H1 (cell line): Measurements from ENCODE around the gene KLHDC8A. TPM values are rescaled to one million over a fixed set of nuclear protein-coding genes. Genes with fewer than 3 reads are reported as not detected.
A peak's percentile ranks its signal among the peaks of the same experiment; 100 is the strongest.

Experiments
- CTCF ChIA-PET: fragments of 300-600 bp; sonication (Branson Sonifier 250); formaldehyde crosslinking; loops from one replicate; lab custom pipeline; 2021; ENCODE audit not compliant: partially characterized antibody; lab: Charles Lee
- POLR2A ChIA-PET: fragments of 300-600 bp; sonication (Branson Sonifier 250); formaldehyde crosslinking; loops from one replicate; lab custom pipeline; 2021; ENCODE audit warnings: inconsistent platforms; ENCODE audit not compliant: partially characterized antibody; lab: Charles Lee
- DNase-seq, 2 experiments: peaks; one replicate each; pipeline versions ENCODE4 v3.0.0 to v3.0.0-alpha.2; 2010 to 2022; ENCODE audit warnings: low spot score in 2 of 2, low read depth in 1 of 2, mixed read lengths in 1 of 2
- FAIRE-seq: peaks from 2 replicates; lab custom pipeline; 2011; peaks lifted over from hg19 to GRCh38; lab: Jason Lieb, UNC
- H2AFZ ChIP-seq: 2 replicates; pipeline ENCODE4 v1.8.1; 2012; ENCODE audit warnings: low read length, inconsistent platforms
- H2AK5ac ChIP-seq: 2 replicates; pipeline ENCODE4 v1.6.1; 2013; ENCODE audit warnings: low read depth, low read length
- H2BK120ac ChIP-seq: replicated peaks from 2 replicates; pipeline ENCODE3; 2013; ENCODE audit warnings: low read depth, low read length, inconsistent platforms
- H2BK12ac ChIP-seq: 2 replicates; pipeline ENCODE4 v1.6.1; 2013; ENCODE audit warnings: low read depth, low read length
- H2BK15ac ChIP-seq: 2 replicates; pipeline ENCODE4 v1.6.1; 2013; ENCODE audit warnings: low read length
- H2BK20ac ChIP-seq: 2 replicates; pipeline ENCODE4 v1.6.1; 2013; ENCODE audit warnings: low read length
- H2BK5ac ChIP-seq: 2 replicates; pipeline ENCODE4 v1.6.1; 2013; ENCODE audit warnings: low read depth, low read length
- H3K14ac ChIP-seq: 2 replicates; pipeline ENCODE4 v1.6.1; 2013; ENCODE audit warnings: inconsistent platforms; ENCODE audit not compliant: insufficient read length
- H3K18ac ChIP-seq: 2 replicates; pipeline ENCODE4 v1.6.1; 2013; ENCODE audit warnings: low read length; ENCODE audit errors: extremely low read depth
- H3K23ac ChIP-seq: 2 replicates; pipeline ENCODE4 v1.6.1; 2013; ENCODE audit warnings: inconsistent platforms; ENCODE audit not compliant: insufficient read length
- H3K23me2 ChIP-seq: 2 replicates; pipeline ENCODE4 v1.6.1; 2013; ENCODE audit warnings: low read depth, low read length
- H3K27ac ChIP-seq: 2 replicates; pipeline ENCODE4 v1.6.1; 2011; ENCODE audit warnings: low read depth, low read length, inconsistent platforms
- H3K27me3 ChIP-seq, 4 experiments: replicated peaks in 1 of 4; 1 replicate in 1 of 4; 2 replicates in 3 of 4; pipeline versions ENCODE4 v1.6.1 to v1.8.1; 2011 to 2013; ENCODE audit warnings: low read length in 3 of 4, mild to moderate bottlenecking in 3 of 4, inconsistent platforms in 2 of 4, mixed read lengths in 2 of 4, moderate library complexity in 1 of 4; ENCODE audit not compliant: control insufficient read depth in 3 of 4, insufficient read depth in 3 of 4; ENCODE audit errors: extremely low read depth in 1 of 4
- H3K36me3 ChIP-seq, 4 experiments: 2 replicates each; pipeline versions ENCODE4 v1.6.1 to v1.8.1; 2011 to 2013; ENCODE audit warnings: mild to moderate bottlenecking in 4 of 4, low read length in 3 of 4, moderate library complexity in 2 of 4, control low read depth in 1 of 4, inconsistent platforms in 1 of 4; ENCODE audit not compliant: insufficient read depth in 4 of 4, control insufficient read depth in 2 of 4
- H3K4ac ChIP-seq: replicated peaks from 2 replicates; pipeline ENCODE3; 2013; ENCODE audit warnings: low read length, low read depth, mixed read lengths, inconsistent platforms; ENCODE audit not compliant: insufficient read length
- H3K4me1 ChIP-seq, 4 experiments: replicated peaks in 1 of 4; 1 replicate in 1 of 4; 2 replicates in 3 of 4; pipeline versions ENCODE4 v1.6.1 to v1.8.1; 2011 to 2013; ENCODE audit warnings: low read length in 3 of 4, inconsistent platforms in 2 of 4, mixed read lengths in 1 of 4; ENCODE audit not compliant: insufficient read depth in 4 of 4, control insufficient read depth in 3 of 4
- H3K4me2 ChIP-seq, 2 experiments: 2 replicates each; pipeline versions ENCODE4 v1.6.1 to v1.8.1; 2011 to 2013; ENCODE audit warnings: low read depth in 2 of 2, low read length in 2 of 2, control low read depth in 1 of 2, inconsistent platforms in 1 of 2, mild to moderate bottlenecking in 1 of 2; ENCODE audit not compliant: insufficient read depth in 1 of 2
- H3K4me3 ChIP-seq, 4 experiments: fragments of 200-600, 300-600 bp in 1 of 4; sonication (generic), shearing (Covaris generic), sonication (Bioruptor Twin) in 1 of 4; 2 replicates each; pipeline versions ENCODE4 v1.5.1 to v1.8.1; 2011 to 2016; ENCODE audit warnings: low read length in 4 of 4, low read depth in 3 of 4, control low read depth in 2 of 4, inconsistent platforms in 2 of 4, mild to moderate bottlenecking in 2 of 4, mixed read lengths in 1 of 4, moderate library complexity in 1 of 4; ENCODE audit not compliant: insufficient read depth in 2 of 4; ENCODE audit errors: extremely low read depth in 1 of 4
- H3K56ac ChIP-seq: replicated peaks from 2 replicates; pipeline ENCODE3; 2013; ENCODE audit warnings: low read depth, mild to moderate bottlenecking, mixed read lengths, low read length, inconsistent platforms; ENCODE audit not compliant: insufficient read length
- H3K79me1 ChIP-seq: 2 replicates; pipeline ENCODE4 v1.6.1; 2013; ENCODE audit warnings: low read depth, low read length, control low read depth
- H3K79me2 ChIP-seq, 2 experiments: 2 replicates each; pipeline versions ENCODE4 v1.6.1 to v1.8.1; 2012 to 2013; ENCODE audit warnings: low read length in 2 of 2, mild to moderate bottlenecking in 2 of 2, inconsistent platforms in 1 of 2; ENCODE audit not compliant: insufficient read depth in 2 of 2, control insufficient read depth in 1 of 2
- H3K9ac ChIP-seq, 4 experiments: replicated peaks in 1 of 4; 1 replicate in 1 of 4; 2 replicates in 3 of 4; pipeline versions ENCODE4 v1.6.1 to v1.8.1; 2011 to 2013; ENCODE audit warnings: low read depth in 3 of 4, low read length in 3 of 4, control low read depth in 2 of 4, mild to moderate bottlenecking in 2 of 4, moderate library complexity in 2 of 4, inconsistent platforms in 1 of 4; ENCODE audit errors: extremely low read depth in 1 of 4
- H3K9me3 ChIP-seq, 2 experiments: 2 replicates each; pipeline versions ENCODE4 v1.6.1 to v1.8.1; 2012 to 2013; ENCODE audit warnings: mild to moderate bottlenecking in 2 of 2, moderate library complexity in 2 of 2, control low read depth in 1 of 2, inconsistent platforms in 1 of 2, low read depth in 1 of 2, low read length in 1 of 2, mixed read lengths in 1 of 2; ENCODE audit not compliant: insufficient read depth in 2 of 2
- H4K20me1 ChIP-seq, 2 experiments: replicated peaks in 1 of 2; 2 replicates each; pipeline versions ENCODE3 to v1.8.1; 2011 to 2013; ENCODE audit warnings: inconsistent platforms in 2 of 2, low read length in 2 of 2, mild to moderate bottlenecking in 1 of 2; ENCODE audit not compliant: insufficient read depth in 2 of 2, control insufficient read depth in 1 of 2
- H4K5ac ChIP-seq: 2 replicates; pipeline ENCODE4 v1.6.1; 2013; ENCODE audit warnings: low read length, low read depth, mixed read lengths, inconsistent platforms; ENCODE audit not compliant: insufficient read length
- H4K8ac ChIP-seq: 2 replicates; pipeline ENCODE4 v1.8.0; 2013; ENCODE audit warnings: mild to moderate bottlenecking, moderate library complexity, low read length, inconsistent platforms; ENCODE audit not compliant: insufficient read depth; ENCODE audit errors: extremely low read depth
- H4K91ac ChIP-seq: replicated peaks from 2 replicates; pipeline ENCODE3; 2013; ENCODE audit warnings: low read length, mixed read lengths, inconsistent platforms; ENCODE audit not compliant: insufficient read length
- ASH2L ChIP-seq: fragments of 200-600, 300-600 bp; sonication (generic); IDR thresholded peaks from one replicate; pipeline ENCODE4 v1.7.1; 2017; ENCODE audit warnings: low read length
- CTBP2 ChIP-seq: IDR thresholded peaks from 2 replicates; pipeline ENCODE4 v1.7.0; 2011; ENCODE audit warnings: borderline replicate concordance, mild to moderate bottlenecking, moderate library complexity, mixed read lengths, low read length; ENCODE audit not compliant: insufficient read depth, insufficient read length
- EZH2 ChIP-seq: fragments of 200-600 bp; sonication (generic); IDR thresholded peaks from 2 replicates; pipeline ENCODE4 v1.7.1; 2012; ENCODE audit warnings: low read depth, mild to moderate bottlenecking, moderate library complexity, low read length, inconsistent platforms; ENCODE audit not compliant: severe bottlenecking
- POLR2A ChIP-seq, 2 experiments: IDR thresholded peaks; 1 replicate in 1 of 2; 2 replicates in 1 of 2; pipeline ENCODE4 v1.6.1; 2011; ENCODE audit warnings: low read depth in 2 of 2, low read length in 2 of 2, mild to moderate bottlenecking in 2 of 2; ENCODE audit errors: control extremely low read depth in 1 of 2
- RFX5 ChIP-seq: IDR thresholded peaks from 2 replicates; pipeline ENCODE4 v1.6.1; 2011; ENCODE audit warnings: low read depth, low read length, improper control_type of control experiment, borderline replicate concordance
- SIX5 ChIP-seq: IDR thresholded peaks from 2 replicates; pipeline ENCODE4 v1.6.1; 2011; ENCODE audit warnings: mild to moderate bottlenecking, low read depth, low read length
- SP2 ChIP-seq: IDR thresholded peaks from 2 replicates; pipeline ENCODE4 v1.6.1; 2012; ENCODE audit warnings: mild to moderate bottlenecking, low read length, inconsistent platforms
- WGBS, 2 experiments: shearing (Covaris generic) in 1 of 2; methylation state at CpG; one replicate each; pipeline versions ENCODE4 v1.1.6 to v1.1.7; 2013 to 2015; ENCODE audit warnings: low lambda C conversion rate in 2 of 2, mixed read lengths in 2 of 2, inconsistent platforms in 1 of 2, low coverage in 1 of 2, missing lambda C conversion rate in 1 of 2; ENCODE audit not compliant: insufficient replicate concordance in 2 of 2, insufficient coverage in 1 of 2, insufficient read length in 1 of 2; ENCODE audit errors: extremely low coverage in 1 of 2, missing lambda C conversion rate in 1 of 2; 5-methylcytosine and 5-hydroxymethylcytosine counted together
- polyA plus RNA-seq, 7 experiments: library from polyadenylated mRNA; depleted of rRNA in 3 of 7; stranded (reverse) in 5 of 7; unstranded in 2 of 7; fragments of >200 nt in 5 of 7; fragments of 200-250 nt in 2 of 7; gene quantifications; 1 replicate in 5 of 7; 2 replicates in 1 of 7; 4 replicates in 1 of 7; pipeline versions ENCODE4 v1.2.1 to v1.2.3, GENCODE V29; 2011 to 2013; ENCODE audit warnings: missing spikeins in 2 of 7, mixed read lengths in 2 of 7
- total RNA-seq: library from RNA; stranded (reverse); fragmentation: NEBNext Ultra II Directional; extraction: Animal tissue kit (Norgen Biotek cat#: 25700); gene quantifications from 2 replicates; pipeline ENCODE4 v1.2.1, GENCODE V29; 2021

The KLHDC8A gene
- total and polyA plus RNA-seq, 2 of the 8 experiments (the other 6 are each of a cell fraction or from before 2014, with no cell fraction given), result 1.9 to 3.4 TPM

- ChIA-PET POLR2A (interaction anchor here (0.7 to 4.7 kb wide), 11 partner anchors 8 to 55 kb away, joined by 3 to 38 read pairs (median 9); partner anchors contain the start of gene NUAK2), CTCF (interaction anchor here (1.6 to 67.1 kb wide), 4 partner anchors 25 to 59 kb away, joined by 3 to 2424 read pairs (median 158); partner anchors contain the start of gene NUAK2)
- H4K5ac ChIP-seq, result peak overlapping the region; percentile 53
- H2BK12ac ChIP-seq, result peak overlapping the region; percentile 98
- peak overlapping the region; percentile 89 for H2BK20ac ChIP-seq
- no peaks in the 10 kb centered on the region for H3K79me1 ChIP-seq
- peak overlapping the region; percentile 93 for H2AK5ac ChIP-seq
- H2BK5ac ChIP-seq, result peak overlapping the region; percentile 99
- H2BK120ac ChIP-seq, result peak overlapping the region; percentile 85
- no peaks in the 10 kb centered on the region for H3K36me3 ChIP-seq
- TF ChIP-seq RFX5 (no peak), ASH2L (peak; percentile 42), CTBP2 (no peak), SP2 (no peak), EZH2 (no peak), POLR2A (IDR thresholded peaks at IDR 0.05; ENCODE audit: control extremely low read depth in 1 of 2, low read depth in 2 of 2, low read length in 2 of 2) (peak; percentile 38 to 47; a peak in 2 of 3 replicates), SIX5 (no peak)
- peak overlapping the region in 3 of 4 experiments; percentile 35 to 83 (median 61); a peak in 6 of 7 replicates for H3K9ac ChIP-seq
- H3K4me2 ChIP-seq, result peak overlapping the region; percentile 2 to 56; a peak in 3 of 4 replicates
- H3K27ac ChIP-seq, result peak overlapping the region; percentile 97
- H4K8ac ChIP-seq, result no peak overlapping the region; the same call in 1 of the 2 replicates
- no peaks in the 10 kb centered on the region; the same call in 1 of the 2 replicates for H3K23me2 ChIP-seq
- no peak overlapping the region for H3K56ac ChIP-seq
- H3K79me2 ChIP-seq, result no peaks in the 10 kb centered on the region
- H3K14ac ChIP-seq, result no peak overlapping the region
- H4K91ac ChIP-seq, result peak overlapping the region; percentile 81
- H2BK15ac ChIP-seq, result no peak overlapping the region
- peak overlapping the region; percentile 39 for H3K4ac ChIP-seq
- H2AFZ ChIP-seq, result no peak overlapping the region
- H4K20me1 ChIP-seq, result no peaks in the 10 kb centered on the region
- no peak for FAIRE-seq
- no peak overlapping the region for H3K23ac ChIP-seq
- peak overlapping the region in 1 of 4 experiments; percentile 13; a peak in 1 of 8 replicates for H3K4me3 ChIP-seq
- peak overlapping the region; percentile 82 for H3K18ac ChIP-seq
- peaks cover 25 to 36% (median 28%) of the 10 kb centered on the region in 4 experiments for H3K4me1 ChIP-seq
- 36% methylated on average over 5 of the region's 5 CpGs; no CpG with 5 or more reads in 1 of the 2 experiments for WGBS, 2 experiments
- H3K9me3 ChIP-seq, result no peaks in the 10 kb centered on the region
- peak in 1 of 2 experiments; percentile 53 for DNase-seq
- no peaks in the 10 kb centered on the region; a peak in 1 of 7 replicates for H3K27me3 ChIP-seq
Measured at GRCh38 chr1:205294934-205295333, 61.8 kb downstream of the KLHDC8A start.
